Measurements from ENCODE around the gene ZNF335.
"Not testable (repeated sequence)": the region's sequence is repeated elsewhere in the genome, so short reads cannot be mapped to it uniquely, and the experiment has no call there.

ZNF335 gene

GRCh38 chr20:45972500-45973183 is 639 bp upstream of the ZNF335 start:
- DNase-seq (ENCODE audit: low read depth in 2 of 2) = peak in 1 of 2 donors; percentile 91

GRCh38 chr20:45971425-45971674 is 653 bp downstream of the ZNF335 start:
- DNase-seq (ENCODE audit: low read depth in 2 of 2) = no peak

GRCh38 chr20:45970646-45971424 is 1.2 kb downstream of the ZNF335 start:
- peak in 1 of 2 donors; percentile 3 for DNase-seq (ENCODE audit: low read depth in 2 of 2)

GRCh38 chr20:45969712-45970634 is 2.0 kb downstream of the ZNF335 start:
- no peak for DNase-seq (ENCODE audit: low read depth in 2 of 2)

GRCh38 chr20:45968801-45969711 is 2.9 kb downstream of the ZNF335 start:
- DNase-seq (ENCODE audit: low read depth in 2 of 2) = no peak

GRCh38 chr20:45968081-45968671 is 3.8 kb downstream of the ZNF335 start:
- no peak for DNase-seq (ENCODE audit: low read depth in 2 of 2)

GRCh38 chr20:45967551-45968080 is 4.4 kb downstream of the ZNF335 start:
- no peak for DNase-seq (ENCODE audit: low read depth in 2 of 2)

- no peak for DNase-seq (ENCODE audit: low read depth in 2 of 2)
Measured at GRCh38 chr20:45965169-45966002, 6.6 kb downstream of the ZNF335 start.

- no peak for DNase-seq (ENCODE audit: low read depth in 2 of 2)
Measured at GRCh38 chr20:45964006-45964400, 8.0 kb downstream of the ZNF335 start.

GRCh38 chr20:45963059-45964005 is 8.7 kb downstream of the ZNF335 start:
- DNase-seq (ENCODE audit: low read depth in 2 of 2) = no peak

- no peak for DNase-seq (ENCODE audit: low read depth in 2 of 2)
Measured at GRCh38 chr20:45962031-45962755, 9.8 kb downstream of the ZNF335 start.

GRCh38 chr20:45959956-45960630 is 11.9 kb downstream of the ZNF335 start:
- DNase-seq (ENCODE audit: low read depth in 2 of 2) = no peak

GRCh38 chr20:45959126-45959525 is 12.9 kb downstream of the ZNF335 start:
- DNase-seq (ENCODE audit: low read depth in 2 of 2) = no peak

GRCh38 chr20:45958593-45958992 is 13.4 kb downstream of the ZNF335 start:
- no peak for DNase-seq (ENCODE audit: low read depth in 2 of 2)

- DNase-seq (ENCODE audit: low read depth in 2 of 2) = no peak
Measured at GRCh38 chr20:45957021-45957941, 14.7 kb downstream of the ZNF335 start.

GRCh38 chr20:45956326-45956725 is 15.7 kb downstream of the ZNF335 start:
- not testable (repeated sequence) for DNase-seq (ENCODE audit: low read depth in 2 of 2)
